HuH-7.5 (cell line): ENCODE measurements around the gene SLITRK1.

Source experiments
- DNase-seq: peaks from one replicate; pipeline ENCODE4 v3.0.0; 2011; ENCODE audit warnings: low spot score

SLITRK1 gene

GRCh38 chr13:83865161-83866137 is 16.8 kb downstream of the SLITRK1 start:
- DNase-seq, result no peak

- no peak for DNase-seq
Observed at GRCh38 chr13:83853771-83854170, 28.5 kb downstream of the SLITRK1 start.

GRCh38 chr13:83845106-83845505 is 37.2 kb downstream of the SLITRK1 start:
- no peak for DNase-seq

GRCh38 chr13:83839146-83839545 is 43.1 kb downstream of the SLITRK1 start:
- no peak for DNase-seq

- DNase-seq, result no peak
Observed at GRCh38 chr13:83831796-83832195, 50.5 kb downstream of the SLITRK1 start.

- DNase-seq, result no peak
Observed at GRCh38 chr13:83829810-83830209, 52.5 kb downstream of the SLITRK1 start.

GRCh38 chr13:83827338-83827737 is 54.9 kb downstream of the SLITRK1 start:
- no peak for DNase-seq
